ENCODE data around the gene UBR1.
"Not testable (repeated sequence)": the region's sequence is repeated elsewhere in the genome, so short reads cannot be mapped to it uniquely, and the experiment has no call there.

The UBR1 gene

DNA sequence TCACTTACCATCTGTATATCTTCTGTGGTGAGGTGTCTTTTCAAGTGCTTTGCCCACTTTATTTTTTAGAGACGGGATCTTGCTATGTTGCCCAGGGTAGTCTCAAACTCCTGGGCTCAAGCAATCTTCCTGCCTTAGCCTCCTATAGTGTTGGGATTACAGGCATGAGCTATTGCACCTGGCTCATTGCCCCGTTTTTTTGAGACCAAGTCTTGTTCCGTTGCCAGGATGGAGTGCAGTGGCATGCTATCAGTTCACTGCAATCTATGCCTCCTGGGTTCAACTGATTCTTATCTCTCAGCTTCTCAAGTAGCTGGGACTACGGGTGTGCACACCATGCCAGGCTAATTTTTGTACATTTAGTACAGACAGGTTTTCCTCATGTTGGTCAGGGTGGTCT is 132.7 kb downstream of the UBR1 start:
- DNase-seq (ENCODE audit: low spot score), result no peak

DNA sequence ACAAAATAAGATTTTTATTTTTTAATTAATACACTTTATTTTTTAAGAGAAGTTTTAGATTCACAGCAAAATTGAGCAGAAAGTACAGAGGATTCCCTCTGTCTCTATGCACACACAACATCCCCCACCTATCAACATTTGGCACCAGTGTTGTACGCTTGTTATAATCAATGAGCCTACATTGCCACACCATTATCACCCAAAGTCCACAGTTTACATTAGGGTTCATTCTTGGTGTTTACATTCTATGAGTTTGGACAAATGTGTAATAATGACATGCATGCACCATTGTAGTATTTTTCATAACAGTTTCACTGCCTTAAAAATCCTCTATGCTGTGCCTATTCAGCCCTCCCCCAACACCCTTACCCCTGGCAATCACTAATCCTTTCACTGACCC is 134.0 kb downstream of the UBR1 start:
- no peak for DNase-seq (ENCODE audit: low spot score)

DNA sequence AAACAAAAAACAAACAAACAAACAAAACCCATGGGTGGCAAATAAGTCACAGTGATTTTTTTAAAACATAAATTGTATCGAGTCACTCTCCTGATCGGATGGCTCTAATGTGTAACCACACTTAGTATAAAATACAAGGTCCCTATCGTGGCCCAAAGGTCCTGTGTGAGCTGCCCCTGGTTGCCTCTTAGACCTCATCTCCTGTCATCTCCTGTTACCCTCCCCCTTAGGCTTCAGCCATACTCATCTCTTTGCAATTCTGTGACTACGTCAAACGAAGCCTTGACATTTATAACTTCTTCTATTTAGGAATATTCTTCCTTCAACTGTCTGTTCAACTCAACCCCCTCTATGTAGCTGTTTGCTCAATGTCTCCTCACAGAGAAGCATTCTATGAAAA is 141.4 kb downstream of the UBR1 start:
- no peak for DNase-seq (ENCODE audit: low spot score)

GRCh38 chr15:42955518-42955917 is 150.3 kb downstream of the UBR1 start:
- DNase-seq (ENCODE audit: low spot score), result peak; percentile 40

DNA sequence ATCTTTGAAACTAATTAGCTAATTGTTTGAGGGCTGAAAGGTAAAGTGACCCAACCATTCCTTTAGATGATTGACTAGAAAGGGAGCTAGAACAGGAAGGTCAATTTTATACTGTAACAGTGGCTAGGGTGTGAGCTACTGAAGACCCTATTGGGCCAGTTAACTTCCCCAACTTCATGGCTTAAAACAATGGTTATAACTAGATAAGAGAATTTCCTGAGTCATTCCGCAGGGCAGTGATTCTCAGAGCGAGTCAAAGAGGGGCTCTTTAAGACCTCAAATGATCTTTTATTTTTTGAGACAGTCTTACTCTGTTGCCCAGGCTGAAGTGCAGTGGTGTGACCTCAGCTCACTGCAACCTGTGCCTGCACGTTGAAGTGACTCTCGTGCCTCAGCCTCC is 151.5 kb downstream of the UBR1 start:
- no peak for DNase-seq (ENCODE audit: low spot score)

- not testable (repeated sequence) for DNase-seq (ENCODE audit: low spot score)
Observed at GRCh38 chr15:42948898-42949297, 156.9 kb downstream of the UBR1 start.

DNA sequence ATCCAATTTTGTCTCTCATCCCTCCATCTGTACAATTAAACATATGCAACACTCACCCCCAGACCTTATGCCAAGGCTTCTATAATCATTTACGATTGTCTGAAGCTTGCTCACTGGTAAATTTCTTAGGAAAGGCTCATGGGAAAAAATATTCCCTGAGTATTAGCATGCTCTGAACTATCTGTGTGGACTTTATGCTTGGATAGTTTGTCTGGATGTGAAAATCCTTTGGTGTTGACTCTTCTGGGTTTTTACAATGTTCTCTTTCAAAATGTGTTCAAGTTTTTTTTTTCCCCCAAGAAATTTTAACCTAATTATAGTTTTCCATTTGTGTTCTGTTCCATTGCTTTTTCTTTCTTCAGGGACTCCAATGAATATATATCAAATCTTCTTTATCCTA is 165.3 kb downstream of the UBR1 start:
- no peak for DNase-seq (ENCODE audit: low spot score)

DNA sequence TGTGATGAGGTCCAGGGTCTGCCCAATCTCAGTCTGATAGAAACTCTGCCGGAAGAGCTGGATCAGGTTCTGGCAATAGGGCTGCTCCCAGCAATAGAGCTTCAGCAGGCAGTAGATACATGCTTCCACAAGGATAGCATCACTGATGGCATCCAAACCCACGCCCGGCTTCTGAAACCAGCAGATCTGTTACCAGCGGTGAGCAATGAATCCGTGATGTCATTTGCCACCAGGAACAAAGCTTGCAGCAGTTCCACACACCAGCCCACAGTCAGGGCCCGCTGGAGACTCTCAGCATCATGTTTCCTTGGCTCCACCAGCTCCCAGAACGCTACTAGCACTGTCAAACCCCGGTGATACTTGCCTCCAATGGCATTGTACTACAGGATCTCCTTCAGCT is 166.0 kb downstream of the UBR1 start:
- DNase-seq (ENCODE audit: low spot score), result no peak

- DNase-seq (ENCODE audit: low spot score), result no peak
Observed at GRCh38 chr15:42937143-42937542, 168.7 kb downstream of the UBR1 start.

- DNase-seq (ENCODE audit: low spot score), result no peak
Observed at GRCh38 chr15:42933886-42934667, 171.8 kb downstream of the UBR1 start.

DNA sequence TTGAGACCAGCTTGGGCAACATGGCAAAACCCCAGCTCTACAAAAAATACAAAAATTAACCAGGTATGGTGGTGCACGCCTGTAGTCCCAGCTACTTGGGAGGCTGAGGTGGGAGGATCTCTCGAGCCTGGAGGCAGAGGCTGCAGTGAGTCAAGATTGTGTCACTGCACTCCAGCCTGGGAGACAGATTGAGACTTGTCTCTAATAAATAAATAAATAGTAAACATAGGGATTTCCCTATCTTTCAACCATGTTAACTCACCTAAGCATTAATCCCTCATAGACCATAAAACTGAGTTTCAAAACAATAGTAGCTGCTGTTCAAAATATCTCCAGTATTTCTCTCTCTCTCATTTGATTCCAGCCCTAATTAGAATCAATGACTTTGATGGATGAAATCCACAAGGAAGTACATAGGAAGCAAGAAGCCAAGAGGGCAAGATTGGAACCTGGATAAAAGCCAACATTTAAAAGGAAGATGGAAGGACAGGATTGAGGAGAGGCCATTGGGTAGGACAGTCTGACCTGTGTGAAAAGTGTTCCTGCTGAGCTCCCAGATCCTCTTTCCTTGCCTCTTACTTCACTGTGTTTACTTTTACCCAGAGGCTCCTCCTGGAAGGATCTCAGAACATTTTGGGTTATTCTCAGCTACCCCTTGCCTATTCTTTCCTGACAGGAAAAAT is 172.9 kb downstream of the UBR1 start:
- DNase-seq (ENCODE audit: low spot score), result no peak

DNA sequence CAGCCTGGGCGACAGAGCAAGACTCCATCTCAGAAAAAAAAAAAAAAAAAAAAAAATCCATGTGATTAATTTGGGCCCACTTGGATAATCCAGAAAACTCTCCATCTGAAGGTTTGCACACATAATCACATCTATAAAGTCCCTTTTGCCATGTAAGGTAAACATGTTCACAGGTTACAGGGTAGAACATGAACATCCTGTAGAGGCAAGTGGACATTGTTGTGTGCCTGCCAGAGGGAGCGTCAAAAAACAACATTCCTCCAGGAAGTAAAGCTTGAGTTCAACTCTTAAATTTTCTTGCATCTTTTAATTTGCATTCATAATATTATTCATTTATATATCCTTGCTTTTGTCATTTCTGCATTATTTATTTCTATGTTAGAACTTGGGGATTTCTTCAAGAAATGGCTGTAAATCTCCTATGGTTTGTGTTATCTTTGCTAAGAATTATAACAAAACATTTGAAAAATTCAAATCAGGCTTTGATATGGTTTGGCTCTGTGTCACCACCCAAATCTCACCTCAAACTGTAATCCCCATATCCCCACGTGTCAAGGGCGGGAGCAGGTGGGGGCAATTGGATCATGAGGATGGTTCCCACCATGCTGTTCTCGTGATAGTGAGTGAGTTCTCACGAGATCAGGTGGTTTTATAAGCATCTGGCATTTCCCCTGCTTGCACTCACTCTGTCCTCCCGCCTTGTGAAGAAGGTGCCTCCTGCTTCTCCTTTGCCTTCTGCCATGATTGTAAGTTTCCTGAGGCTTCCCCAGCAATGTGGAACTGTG is 173.9 kb downstream of the UBR1 start:
- DNase-seq (ENCODE audit: low spot score), result no peak

DNA sequence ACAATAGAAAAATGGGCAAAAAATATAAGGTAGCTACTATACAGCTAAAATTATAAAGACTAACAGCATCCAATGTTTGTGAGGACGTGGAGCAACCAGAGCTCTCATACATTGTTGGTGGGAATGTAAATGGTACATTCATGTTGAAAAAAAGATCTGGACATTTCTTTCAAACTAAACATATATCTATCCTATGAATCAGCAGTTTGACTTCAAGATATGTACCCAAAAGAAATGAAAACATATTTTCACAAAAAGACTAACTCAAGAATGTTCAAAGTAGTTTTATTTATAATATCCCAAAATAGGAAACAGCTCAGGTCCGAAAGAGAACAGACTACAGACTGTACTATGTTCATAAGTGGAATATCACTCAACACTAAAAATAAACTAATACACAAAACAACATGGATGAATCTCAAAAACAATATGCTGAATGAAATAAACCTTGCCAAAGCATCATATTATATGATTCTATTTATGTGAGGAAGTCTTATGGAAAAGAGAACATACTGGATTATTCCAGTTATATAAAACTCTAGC is 176.5 kb downstream of the UBR1 start:
- DNase-seq (ENCODE audit: low spot score), result no peak

GRCh38 chr15:42921342-42921731 is 184.5 kb downstream of the UBR1 start:
- DNase-seq (ENCODE audit: low spot score), result peak; percentile 12

DNA sequence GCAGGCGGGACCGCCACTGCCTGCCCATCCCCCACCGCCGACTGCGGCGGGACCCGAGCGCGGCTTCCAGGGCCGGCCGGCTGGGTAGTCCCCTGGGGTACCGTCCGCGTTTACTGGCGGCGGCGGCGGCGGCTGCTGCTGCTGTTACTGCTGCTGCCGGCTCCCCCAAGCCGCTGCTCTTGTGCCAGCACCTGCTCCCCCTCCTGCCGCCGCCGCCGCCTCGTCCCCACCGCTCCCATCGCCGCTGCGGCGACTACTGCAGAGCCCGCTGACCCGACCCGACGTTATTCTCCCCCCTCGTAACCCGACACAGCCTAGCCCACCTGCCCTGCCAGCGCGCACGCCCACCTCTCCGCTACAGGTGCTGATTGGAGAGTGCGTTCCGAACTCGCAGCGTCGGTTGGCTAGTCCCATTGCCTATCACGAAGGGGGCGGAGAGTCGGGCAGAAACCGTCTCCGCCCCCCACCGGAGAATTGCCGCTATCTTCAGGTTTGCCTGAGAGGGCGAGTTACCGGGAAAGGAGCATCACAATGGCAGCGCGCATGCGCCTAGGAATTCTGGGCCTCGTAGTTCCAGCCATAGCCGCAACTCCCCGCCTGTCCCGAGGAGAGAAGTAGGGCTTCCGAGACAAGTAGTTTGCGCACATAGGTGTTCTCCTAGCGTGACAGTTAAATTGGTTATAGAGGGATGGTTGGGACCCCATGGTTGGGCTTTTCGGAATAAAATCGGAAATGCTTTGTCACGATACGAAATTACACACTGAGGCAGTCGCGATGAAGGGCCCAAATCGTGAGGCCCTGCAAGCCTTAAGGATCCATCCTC is 185.1 kb downstream of the UBR1 start, which contains the start of gene TTBK2:
TTBK2 (minus strand) TSS at position 260 of the 823 bp plus-strand sequence. CDS start 42,161 bp downstream, outside the sequence.
- peak; percentile 97 for DNase-seq (ENCODE audit: low spot score)

- DNase-seq (ENCODE audit: low spot score), result peak; percentile 21
Observed at GRCh38 chr15:42919799-42920518, 185.9 kb downstream of the UBR1 start.

DNA sequence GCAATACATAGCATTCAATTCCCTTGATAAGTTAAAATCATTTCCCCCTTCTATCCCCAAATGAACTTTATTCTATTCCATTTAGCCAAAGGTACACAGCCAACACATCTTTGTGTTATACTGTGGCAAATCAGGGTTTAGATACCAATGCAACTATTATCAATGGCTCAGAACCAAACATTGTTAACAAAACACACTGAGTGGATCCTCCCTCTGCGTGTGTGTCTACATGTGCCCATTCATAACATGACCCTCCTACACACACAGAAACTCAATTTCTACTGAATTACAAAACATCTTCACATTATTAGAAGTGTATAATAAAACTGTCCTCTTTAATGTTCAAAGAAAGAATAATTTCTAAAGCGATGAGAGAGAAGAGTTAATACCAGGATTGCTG is 186.5 kb downstream of the UBR1 start:
- DNase-seq (ENCODE audit: low spot score), result no peak

- DNase-seq (ENCODE audit: low spot score), result no peak
Observed at GRCh38 chr15:42918047-42918446, 187.8 kb downstream of the UBR1 start.

DNA sequence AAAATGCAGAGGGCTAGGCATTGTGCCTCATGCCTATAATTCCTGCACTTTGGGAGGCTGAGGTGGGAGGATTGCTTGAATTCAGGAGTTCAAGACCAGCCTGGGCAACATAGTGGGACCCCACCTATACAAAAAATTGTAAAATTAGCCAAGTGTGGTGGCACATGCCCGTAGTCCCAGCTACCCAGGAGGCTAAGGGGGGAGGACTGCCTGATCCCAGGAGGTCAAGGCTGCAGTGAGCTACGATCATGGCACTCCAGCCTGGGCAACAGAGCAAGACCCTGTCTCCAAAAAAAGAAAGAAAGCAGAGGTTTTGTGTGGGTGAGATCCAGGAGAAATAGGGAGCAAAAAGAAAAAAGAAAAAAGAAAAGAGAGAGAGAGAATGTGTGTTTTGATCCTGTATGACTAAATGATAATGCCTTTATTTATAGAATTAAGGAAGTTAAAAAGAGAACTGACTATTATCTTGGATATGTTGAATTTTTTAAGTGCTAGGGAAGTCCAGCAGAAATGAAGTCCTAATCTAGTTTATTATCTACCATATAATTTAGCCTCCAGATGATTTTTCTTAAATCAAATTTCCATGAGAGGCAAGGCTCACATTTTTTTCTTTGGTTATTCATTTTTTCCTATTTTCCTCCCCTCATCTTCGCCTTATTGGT is 190.1 kb downstream of the UBR1 start:
- DNase-seq (ENCODE audit: low spot score), result no peak

GRCh38 chr15:42914728-42915497 is 190.9 kb downstream of the UBR1 start:
- no peak for DNase-seq (ENCODE audit: low spot score)
